H9 (cell line): Measurements from ENCODE around the gene SLC26A9. TPM values are rescaled to one million over a fixed set of nuclear protein-coding genes. Genes with fewer than 3 reads are reported as not detected.

Source experiments
- DNase-seq: peaks from one replicate; pipeline ENCODE4 v3.0.0-alpha.2; 2017
- H2AFZ ChIP-seq: one replicate; pipeline ENCODE4 v1.6.1; 2013; ENCODE audit warnings: mild to moderate bottlenecking, low read length, control low read depth, moderate library complexity
- H2AK5ac ChIP-seq: 2 replicates; pipeline ENCODE4 v1.6.1; 2013; ENCODE audit warnings: low read length, control low read depth, mixed read lengths; ENCODE audit not compliant: insufficient read length
- H2BK120ac ChIP-seq: one replicate; pipeline ENCODE4 v1.6.1; 2013; ENCODE audit warnings: low read depth, mild to moderate bottlenecking, low read length, control low read depth, inconsistent platforms; ENCODE audit not compliant: poor library complexity, severe bottlenecking
- H2BK12ac ChIP-seq: 2 replicates; pipeline ENCODE4 v1.6.1; 2013; ENCODE audit warnings: low read length, control low read depth, mixed read lengths, low read depth; ENCODE audit not compliant: insufficient read length
- H2BK15ac ChIP-seq: 2 replicates; pipeline ENCODE4 v1.6.1; 2013; ENCODE audit warnings: low read depth, low read length, control low read depth
- H2BK20ac ChIP-seq: one replicate; pipeline ENCODE4 v1.6.1; 2013; ENCODE audit warnings: low read depth, mild to moderate bottlenecking, low read length, control low read depth, inconsistent platforms; ENCODE audit not compliant: poor library complexity, severe bottlenecking
- H2BK5ac ChIP-seq: 2 replicates; pipeline ENCODE4 v1.6.1; 2013; ENCODE audit warnings: low read length, control low read depth, mixed read lengths; ENCODE audit not compliant: insufficient read length
- H3K14ac ChIP-seq: 2 replicates; pipeline ENCODE4 v1.6.1; 2013; ENCODE audit warnings: low read length, control low read depth; ENCODE audit not compliant: insufficient read depth
- H3K18ac ChIP-seq: 2 replicates; pipeline ENCODE4 v1.6.1; 2013; ENCODE audit warnings: low read depth, mild to moderate bottlenecking, mixed read lengths, low read length, control low read depth; ENCODE audit not compliant: insufficient read length
- H3K23ac ChIP-seq: 2 replicates; pipeline ENCODE4 v1.6.1; 2013; ENCODE audit warnings: low read length, control low read depth, mixed read lengths, low read depth; ENCODE audit not compliant: insufficient read length
- H3K23me2 ChIP-seq: 2 replicates; pipeline ENCODE4 v1.6.1; 2013; ENCODE audit warnings: low read depth, mild to moderate bottlenecking, mixed read lengths, low read length, control low read depth; ENCODE audit not compliant: insufficient read length, poor library complexity, severe bottlenecking
- H3K27ac ChIP-seq: 2 replicates; pipeline ENCODE4 v1.5.1; 2013; ENCODE audit warnings: low read length, control low read depth, mixed read lengths, low read depth; ENCODE audit not compliant: insufficient read length
- H3K27me3 ChIP-seq: 2 replicates; pipeline ENCODE4 v1.6.1; 2013; ENCODE audit warnings: low read length, control low read depth, inconsistent platforms; ENCODE audit not compliant: insufficient read depth
- H3K4ac ChIP-seq: 2 replicates; pipeline ENCODE4 v1.6.1; 2013; ENCODE audit warnings: low read depth, mild to moderate bottlenecking, control low read depth, inconsistent platforms, low read length, moderate library complexity
- H3K4me1 ChIP-seq: 2 replicates; pipeline ENCODE4 v1.6.1; 2013; ENCODE audit warnings: low read length, control low read depth, inconsistent platforms; ENCODE audit not compliant: insufficient read depth
- H3K4me2 ChIP-seq: 2 replicates; pipeline ENCODE4 v1.6.1; 2013; ENCODE audit warnings: low read length, control low read depth, mixed read lengths; ENCODE audit not compliant: insufficient read length, insufficient read depth
- H3K56ac ChIP-seq: 2 replicates; pipeline ENCODE4 v1.6.1; 2013; ENCODE audit warnings: low read depth, mild to moderate bottlenecking, mixed read lengths, low read length, control low read depth; ENCODE audit not compliant: insufficient read length
- H3K79me1 ChIP-seq: 2 replicates; pipeline ENCODE4 v1.6.1; 2013; ENCODE audit warnings: low read depth, mild to moderate bottlenecking, moderate library complexity, low read length, control low read depth, inconsistent platforms; ENCODE audit not compliant: insufficient read depth, poor library complexity, severe bottlenecking
- H3K79me2 ChIP-seq: 2 replicates; pipeline ENCODE4 v1.6.1; 2013; ENCODE audit warnings: low read length, control low read depth, inconsistent platforms; ENCODE audit not compliant: insufficient read depth
- H3K9ac ChIP-seq: 2 replicates; pipeline ENCODE4 v1.6.1; 2013; ENCODE audit warnings: low read length, control low read depth, mixed read lengths; ENCODE audit not compliant: insufficient read length; ENCODE audit errors: extremely low read depth
- H3K9me3 ChIP-seq: one replicate; pipeline ENCODE4 v1.6.1; 2013; ENCODE audit warnings: low read depth, low read length, inconsistent platforms; ENCODE audit not compliant: control insufficient read depth
- H3T11ph ChIP-seq: one replicate; pipeline ENCODE4 v1.6.1; 2013; ENCODE audit warnings: mild to moderate bottlenecking, low read length, control low read depth, inconsistent platforms
- H4K20me1 ChIP-seq: one replicate; pipeline ENCODE4 v1.6.1; 2013; ENCODE audit not compliant: control insufficient read depth, insufficient read length, insufficient read depth
- H4K5ac ChIP-seq: 2 replicates; pipeline ENCODE4 v1.6.1; 2013; ENCODE audit warnings: low read depth, mild to moderate bottlenecking, mixed read lengths, low read length, control low read depth; ENCODE audit not compliant: insufficient read length
- H4K8ac ChIP-seq: replicated peaks from 2 replicates; pipeline ENCODE4 v1.6.1; 2013; ENCODE audit warnings: low read length, control low read depth, mixed read lengths, low read depth; ENCODE audit not compliant: insufficient read length
- H4K91ac ChIP-seq: 2 replicates; pipeline ENCODE4 v1.6.1; 2013; ENCODE audit warnings: low read depth, mild to moderate bottlenecking, moderate library complexity, mixed read lengths, low read length, control low read depth; ENCODE audit not compliant: insufficient read length
- H3K27ac Mint-ChIP-seq, 3 experiments: 2 replicates in 2 of 3; 3 replicates in 1 of 3; pipeline ENCODE4 v1.8.0; 2020 to 2021; ENCODE audit warnings: mixed read lengths in 3 of 3, mild to moderate bottlenecking in 1 of 3, moderate library complexity in 1 of 3
- H3K27me3 Mint-ChIP-seq: 2 replicates; pipeline ENCODE4 v1.8.0; 2021; ENCODE audit warnings: low read depth, mild to moderate bottlenecking, moderate library complexity, mixed read lengths
- H3K36me3 Mint-ChIP-seq, 3 experiments: 2 replicates in 2 of 3; 3 replicates in 1 of 3; pipeline ENCODE4 v1.8.0; 2020 to 2021; ENCODE audit warnings: low read depth in 3 of 3, mixed read lengths in 3 of 3; ENCODE audit not compliant: insufficient read depth in 1 of 3
- H3K4me1 Mint-ChIP-seq, 2 experiments: 2 replicates each; pipeline ENCODE4 v1.8.0; 2020; ENCODE audit warnings: mixed read lengths in 2 of 2
- H3K4me3 Mint-ChIP-seq, 2 experiments: 2 replicates in 1 of 2; 3 replicates in 1 of 2; pipeline ENCODE4 v1.8.0; 2020 to 2021; ENCODE audit warnings: mild to moderate bottlenecking in 2 of 2, mixed read lengths in 2 of 2, moderate library complexity in 1 of 2
- H3K9me3 Mint-ChIP-seq, 2 experiments: 2 replicates in 1 of 2; 3 replicates in 1 of 2; pipeline ENCODE4 v1.8.0; 2020; ENCODE audit warnings: mild to moderate bottlenecking in 2 of 2, mixed read lengths in 2 of 2, moderate library complexity in 1 of 2
- CTCF ChIP-seq: fragments of 200-600 bp; sonication (generic); conservative IDR thresholded peaks from 3 replicates; pipeline ENCODE4 v1.8.0; 2021; ENCODE audit warnings: antibody characterized with exemption, mild to moderate bottlenecking
- WGBS: extraction: QIAGEN DNeasy Blood & Tissue Kit; methylation state at CpG from one replicate; pipeline ENCODE4 v1.1.7; 2013; ENCODE audit warnings: missing lambda C conversion rate, low lambda C conversion rate, mixed read lengths; ENCODE audit not compliant: insufficient read length; ENCODE audit errors: extremely low coverage; 5-methylcytosine and 5-hydroxymethylcytosine counted together
- total RNA-seq: library from RNA; stranded (reverse); gene quantifications from 2 replicates; pipeline ENCODE4 v1.2.1, GENCODE V29; 2021

The SLC26A9 gene
- total RNA-seq, 1 experiment from 2014 or later, result not detected

GRCh38 chr1:205936846-205937586 is 6.2 kb downstream of the SLC26A9 start:
- no CpG with 5 or more reads among the region's 7 CpGs for whole genome bisulfite sequencing
- H3K36me3 Mint-ChIP-seq, result no peaks in the 10 kb centered on the region
- H3K4me3 Mint-ChIP-seq, result no peak overlapping the region

More at GRCh38 chr1:205936846-205937586, 6.2 kb downstream of the SLC26A9 start:
- no peak overlapping the region for H3K4me2 ChIP-seq
- no peak overlapping the region for H2AFZ ChIP-seq
- Mint-ChIP-seq H3K4me1 (peaks cover 52 to 54% of the 10 kb centered on the region in 2 experiments), H3K9me3 (no peaks in the 10 kb centered on the region; a peak in 1 of 5 replicates), H3K27ac (no peak overlapping the region; a peak in 1 of 7 replicates), H3K27me3 (peaks cover 16% of the 10 kb centered on the region)
- no peak overlapping the region for H3K23ac ChIP-seq
- DNase-seq, result no peak
- no peak overlapping the region for H3K14ac ChIP-seq
- TF ChIP-seq CTCF, result no peak
- no peak overlapping the region for H4K8ac ChIP-seq
- peaks cover 10% of the 10 kb centered on the region; the same call in 1 of the 2 replicates for H3K4me1 ChIP-seq
- no peaks in the 10 kb centered on the region for H3K79me2 ChIP-seq
- no peak overlapping the region for H2AK5ac ChIP-seq
- H3K23me2 ChIP-seq, result no peaks in the 10 kb centered on the region
- no peak overlapping the region for H4K91ac ChIP-seq
- no peak overlapping the region for H3K56ac ChIP-seq
- no peak overlapping the region for H2BK15ac ChIP-seq
- H3K9ac ChIP-seq, result no peak overlapping the region
- H2BK5ac ChIP-seq, result no peak overlapping the region
- no peak overlapping the region for H2BK12ac ChIP-seq
- H3K79me1 ChIP-seq, result no peaks in the 10 kb centered on the region
- H3K9me3 ChIP-seq, result no peaks in the 10 kb centered on the region
- no peaks in the 10 kb centered on the region for H4K20me1 ChIP-seq
- H3K27ac ChIP-seq, result no peak overlapping the region
- H3K4ac ChIP-seq, result no peak overlapping the region
- no peaks in the 10 kb centered on the region for H3K27me3 ChIP-seq
- H3K18ac ChIP-seq, result no peak overlapping the region
- H2BK20ac ChIP-seq, result no peak overlapping the region
- H3T11ph ChIP-seq, result no peak overlapping the region
- no peak overlapping the region for H4K5ac ChIP-seq
- no peak overlapping the region for H2BK120ac ChIP-seq
